ENCODE results near the gene LHX5.

DNA sequence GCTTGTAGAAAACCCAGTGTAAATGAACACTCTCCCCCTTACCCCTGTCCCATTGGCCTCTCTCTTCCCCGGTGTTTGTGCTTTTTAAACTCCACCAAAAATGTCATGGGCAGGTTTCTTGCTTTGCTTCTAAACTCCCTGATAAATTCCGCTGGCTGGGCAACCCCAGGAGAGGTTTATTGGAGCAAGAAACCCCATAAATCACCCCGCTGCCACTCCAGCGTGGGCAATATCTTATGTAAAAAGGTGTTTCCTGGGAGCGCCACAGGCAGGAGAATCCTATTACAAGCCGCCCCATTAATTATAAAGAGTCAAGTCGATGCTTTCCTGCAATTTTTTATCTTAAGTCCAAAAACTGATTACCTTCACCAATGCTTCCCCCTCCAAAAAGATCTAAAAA, 22.8 kb downstream of the LHX5 start:
- TF ChIP-seq, protein P1, sequence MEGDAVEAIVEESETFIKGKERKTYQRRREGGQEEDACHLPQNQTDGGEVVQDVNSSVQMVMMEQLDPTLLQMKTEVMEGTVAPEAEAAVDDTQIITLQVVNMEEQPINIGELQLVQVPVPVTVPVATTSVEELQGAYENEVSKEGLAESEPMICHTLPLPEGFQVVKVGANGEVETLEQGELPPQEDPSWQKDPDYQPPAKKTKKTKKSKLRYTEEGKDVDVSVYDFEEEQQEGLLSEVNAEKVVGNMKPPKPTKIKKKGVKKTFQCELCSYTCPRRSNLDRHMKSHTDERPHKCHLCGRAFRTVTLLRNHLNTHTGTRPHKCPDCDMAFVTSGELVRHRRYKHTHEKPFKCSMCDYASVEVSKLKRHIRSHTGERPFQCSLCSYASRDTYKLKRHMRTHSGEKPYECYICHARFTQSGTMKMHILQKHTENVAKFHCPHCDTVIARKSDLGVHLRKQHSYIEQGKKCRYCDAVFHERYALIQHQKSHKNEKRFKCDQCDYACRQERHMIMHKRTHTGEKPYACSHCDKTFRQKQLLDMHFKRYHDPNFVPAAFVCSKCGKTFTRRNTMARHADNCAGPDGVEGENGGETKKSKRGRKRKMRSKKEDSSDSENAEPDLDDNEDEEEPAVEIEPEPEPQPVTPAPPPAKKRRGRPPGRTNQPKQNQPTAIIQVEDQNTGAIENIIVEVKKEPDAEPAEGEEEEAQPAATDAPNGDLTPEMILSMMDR (IDR thresholded peaks at IDR 0.05) = no peak
- TF ChIP-seq POLR2A (IDR thresholded peaks at IDR 0.05) = no peak

Data from breast epithelium (tissue), 3 donors.